Testis (tissue), 2 donors: ENCODE results near the gene EPB42.

Experiments used
- POLR2A ChIP-seq: fragments of 450-650 bp; IDR thresholded peaks from one replicate; pipeline ENCODE4 v1.6.1; 2017; ENCODE audit warnings: antibody characterized with exemption, mild to moderate bottlenecking, moderate library complexity
- TF ChIP-seq, protein P1 (sequence below), 3 experiments: fragments of 450-650 bp in 2 of 3; fragments of 200-600 bp in 1 of 3; sonication (generic) in 1 of 3; IDR thresholded peaks; one replicate each; pipeline ENCODE4 v1.5.1; 2016 to 2019; ENCODE audit warnings: antibody characterized with exemption in 3 of 3, mild to moderate bottlenecking in 2 of 3, moderate library complexity in 1 of 3

DNA sequence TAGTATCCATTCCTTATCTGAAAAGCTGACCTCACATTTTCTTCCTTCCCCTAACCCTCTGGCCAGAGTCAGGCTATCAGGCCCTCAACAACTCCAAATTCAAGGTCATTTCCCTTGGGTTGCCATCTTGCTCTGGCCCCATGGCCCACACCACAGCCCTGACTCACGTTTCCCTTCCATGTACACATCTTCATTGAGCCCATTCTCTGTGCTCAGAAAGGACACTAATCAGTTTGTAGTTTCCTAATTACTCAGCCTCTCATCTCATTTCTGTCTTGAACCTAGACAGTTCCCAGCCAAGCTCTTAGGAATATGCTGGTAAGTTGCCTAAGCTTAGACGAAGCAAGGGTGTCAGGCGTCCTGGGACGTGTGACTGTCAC lies 31.0 kb upstream of the EPB42 start:
- TF ChIP-seq, protein P1, sequence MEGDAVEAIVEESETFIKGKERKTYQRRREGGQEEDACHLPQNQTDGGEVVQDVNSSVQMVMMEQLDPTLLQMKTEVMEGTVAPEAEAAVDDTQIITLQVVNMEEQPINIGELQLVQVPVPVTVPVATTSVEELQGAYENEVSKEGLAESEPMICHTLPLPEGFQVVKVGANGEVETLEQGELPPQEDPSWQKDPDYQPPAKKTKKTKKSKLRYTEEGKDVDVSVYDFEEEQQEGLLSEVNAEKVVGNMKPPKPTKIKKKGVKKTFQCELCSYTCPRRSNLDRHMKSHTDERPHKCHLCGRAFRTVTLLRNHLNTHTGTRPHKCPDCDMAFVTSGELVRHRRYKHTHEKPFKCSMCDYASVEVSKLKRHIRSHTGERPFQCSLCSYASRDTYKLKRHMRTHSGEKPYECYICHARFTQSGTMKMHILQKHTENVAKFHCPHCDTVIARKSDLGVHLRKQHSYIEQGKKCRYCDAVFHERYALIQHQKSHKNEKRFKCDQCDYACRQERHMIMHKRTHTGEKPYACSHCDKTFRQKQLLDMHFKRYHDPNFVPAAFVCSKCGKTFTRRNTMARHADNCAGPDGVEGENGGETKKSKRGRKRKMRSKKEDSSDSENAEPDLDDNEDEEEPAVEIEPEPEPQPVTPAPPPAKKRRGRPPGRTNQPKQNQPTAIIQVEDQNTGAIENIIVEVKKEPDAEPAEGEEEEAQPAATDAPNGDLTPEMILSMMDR (IDR thresholded peaks at IDR 0.05) = no peak
- TF ChIP-seq POLR2A = no peak
